Fibroblast of villous mesenchyme (primary cell): ENCODE measurements around the gene GBA3. TPM values are rescaled to one million over a fixed set of nuclear protein-coding genes. Genes with fewer than 3 reads are reported as not detected.

ENCODE experiments used
- DNase-seq: peaks from one replicate; pipeline ENCODE4 v3.0.0-alpha.2; 2010; ENCODE audit warnings: low read depth
- H3K4me3 ChIP-seq: 2 replicates; pipeline ENCODE4 v1.5.1; 2011; ENCODE audit warnings: low read depth, mild to moderate bottlenecking, low read length
- total RNA-seq: library from RNA; depleted of rRNA; stranded (reverse); fragments of >200 nt; gene quantifications from 2 replicates; pipeline ENCODE4 v1.2.3, GENCODE V29; 2012
- TF ChIP-seq, protein P1 (sequence below): IDR thresholded peaks from 2 replicates; pipeline ENCODE4 v1.5.1; 2012; ENCODE audit warnings: low read depth, mild to moderate bottlenecking, low read length; ENCODE audit not compliant: insufficient read depth

GBA3 gene
- total RNA-seq, 1 donor = not detected

DNA sequence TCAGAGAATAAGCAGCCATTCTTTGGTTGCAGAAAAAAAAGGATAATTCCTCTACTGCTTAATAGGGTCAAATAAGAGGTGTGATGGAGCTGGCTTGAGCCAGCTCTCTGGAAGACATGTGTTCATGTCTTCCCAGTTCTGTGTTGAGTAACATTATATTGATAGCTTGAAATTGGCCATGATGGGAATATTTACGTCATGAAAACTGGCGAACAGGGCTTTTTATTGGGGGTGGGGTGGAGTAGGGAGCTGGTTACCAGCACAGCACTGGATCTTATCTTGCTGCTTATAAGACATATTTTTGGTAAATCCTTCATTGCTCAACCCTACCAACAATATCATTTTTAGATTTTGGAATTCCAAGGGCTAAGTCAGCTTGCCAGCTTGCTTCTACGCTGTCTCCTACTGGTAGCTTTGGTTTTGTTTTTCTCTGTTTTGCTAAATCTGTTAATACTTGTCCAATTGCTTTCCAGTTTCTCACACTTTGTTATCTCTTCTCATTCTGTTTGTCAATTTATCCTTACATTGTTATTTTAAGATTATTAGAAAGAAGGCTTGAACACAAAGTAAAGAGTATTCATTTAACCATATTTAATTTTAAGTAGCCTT is 25.3 kb upstream of the GBA3 start:
- no peak overlapping the region for H3K4me3 ChIP-seq
- TF ChIP-seq, protein P1, sequence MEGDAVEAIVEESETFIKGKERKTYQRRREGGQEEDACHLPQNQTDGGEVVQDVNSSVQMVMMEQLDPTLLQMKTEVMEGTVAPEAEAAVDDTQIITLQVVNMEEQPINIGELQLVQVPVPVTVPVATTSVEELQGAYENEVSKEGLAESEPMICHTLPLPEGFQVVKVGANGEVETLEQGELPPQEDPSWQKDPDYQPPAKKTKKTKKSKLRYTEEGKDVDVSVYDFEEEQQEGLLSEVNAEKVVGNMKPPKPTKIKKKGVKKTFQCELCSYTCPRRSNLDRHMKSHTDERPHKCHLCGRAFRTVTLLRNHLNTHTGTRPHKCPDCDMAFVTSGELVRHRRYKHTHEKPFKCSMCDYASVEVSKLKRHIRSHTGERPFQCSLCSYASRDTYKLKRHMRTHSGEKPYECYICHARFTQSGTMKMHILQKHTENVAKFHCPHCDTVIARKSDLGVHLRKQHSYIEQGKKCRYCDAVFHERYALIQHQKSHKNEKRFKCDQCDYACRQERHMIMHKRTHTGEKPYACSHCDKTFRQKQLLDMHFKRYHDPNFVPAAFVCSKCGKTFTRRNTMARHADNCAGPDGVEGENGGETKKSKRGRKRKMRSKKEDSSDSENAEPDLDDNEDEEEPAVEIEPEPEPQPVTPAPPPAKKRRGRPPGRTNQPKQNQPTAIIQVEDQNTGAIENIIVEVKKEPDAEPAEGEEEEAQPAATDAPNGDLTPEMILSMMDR = no peak
- DNase-seq = peak; percentile 5

DNA sequence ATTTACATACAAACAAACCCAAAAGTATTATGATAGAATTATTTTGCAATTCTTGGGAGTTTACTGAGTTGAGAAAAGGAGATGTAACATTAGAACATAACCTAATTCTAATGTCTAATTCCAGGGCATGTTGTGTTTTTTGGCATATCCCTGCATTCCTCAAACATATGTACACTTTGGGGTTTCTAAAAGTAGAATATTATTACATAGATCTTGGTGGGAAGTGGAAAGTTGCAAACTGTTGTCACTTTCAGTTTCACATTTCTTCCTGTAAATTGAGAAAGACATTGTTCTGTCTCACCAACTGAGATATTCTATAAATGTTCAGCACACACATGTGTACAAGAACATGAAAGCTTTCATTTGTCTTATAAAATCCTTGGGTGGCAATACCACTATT is 24.4 kb upstream of the GBA3 start:
- DNase-seq = peak; percentile 24
- TF ChIP-seq, protein P1 = no peak
- H3K4me3 ChIP-seq = no peak overlapping the region

DNA sequence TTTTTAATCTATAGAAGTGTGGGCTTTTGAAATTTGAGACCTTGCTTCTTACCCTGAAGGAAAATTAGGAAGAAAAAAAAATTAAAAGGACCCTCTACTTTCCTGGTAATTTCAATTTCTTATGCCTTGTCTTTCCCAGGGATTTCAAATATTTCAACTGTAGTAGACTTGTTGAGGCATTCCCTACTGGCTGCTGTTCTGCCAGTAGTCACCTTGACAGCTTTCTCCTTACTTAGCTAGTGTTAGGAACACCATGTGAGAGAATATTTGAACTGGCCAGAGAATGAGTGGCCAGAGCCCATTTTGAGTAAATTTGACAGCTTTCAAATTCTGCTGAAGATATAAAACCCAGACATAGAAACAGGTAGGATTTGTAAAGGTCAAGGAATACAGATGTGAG is 24.0 kb upstream of the GBA3 start:
- DNase-seq = no peak
- H3K4me3 ChIP-seq = no peak overlapping the region
- TF ChIP-seq, protein P1 = no peak

DNA sequence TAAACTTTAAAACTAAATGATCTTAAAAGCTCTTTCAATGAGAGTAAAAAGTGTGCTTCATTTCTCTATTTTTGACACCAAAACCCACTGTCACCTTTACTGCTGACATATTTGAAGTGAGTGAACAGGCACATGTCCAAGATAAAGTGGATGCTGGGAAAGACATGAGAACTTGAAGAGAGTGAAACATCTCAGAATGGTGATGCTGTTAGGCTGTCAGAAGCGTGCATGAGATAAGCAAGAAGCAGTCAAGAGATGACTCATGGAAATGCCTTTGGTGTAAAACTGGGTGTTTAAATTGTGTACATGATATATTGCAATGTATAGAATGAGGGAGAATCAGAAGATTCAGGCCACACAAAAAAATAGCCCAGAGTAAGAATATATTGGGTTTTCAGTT is 21.8 kb upstream of the GBA3 start:
- H3K4me3 ChIP-seq = no peak overlapping the region
- TF ChIP-seq, protein P1 = no peak
- peak; percentile 3 for DNase-seq

DNA sequence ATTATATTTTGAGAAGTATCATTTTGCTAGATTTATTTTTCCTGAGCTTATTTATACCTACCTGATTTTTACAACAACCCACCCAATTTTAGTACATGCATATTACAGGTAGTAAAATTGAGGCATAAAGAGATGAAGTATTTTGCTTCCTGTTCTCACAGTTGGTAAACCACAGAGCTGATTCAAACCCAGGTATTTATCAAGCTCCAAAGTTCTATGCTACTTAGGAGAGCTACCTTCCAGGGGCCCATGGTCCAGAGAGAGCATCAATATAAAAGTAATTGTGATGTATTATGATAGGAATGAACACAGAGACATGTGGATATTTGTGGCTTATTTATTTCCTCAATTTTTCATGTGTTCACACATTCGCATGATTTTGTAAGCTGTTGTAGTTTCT is 20.2 kb upstream of the GBA3 start:
- TF ChIP-seq, protein P1 = no peak
- no peak for DNase-seq
- H3K4me3 ChIP-seq = no peak overlapping the region

DNA sequence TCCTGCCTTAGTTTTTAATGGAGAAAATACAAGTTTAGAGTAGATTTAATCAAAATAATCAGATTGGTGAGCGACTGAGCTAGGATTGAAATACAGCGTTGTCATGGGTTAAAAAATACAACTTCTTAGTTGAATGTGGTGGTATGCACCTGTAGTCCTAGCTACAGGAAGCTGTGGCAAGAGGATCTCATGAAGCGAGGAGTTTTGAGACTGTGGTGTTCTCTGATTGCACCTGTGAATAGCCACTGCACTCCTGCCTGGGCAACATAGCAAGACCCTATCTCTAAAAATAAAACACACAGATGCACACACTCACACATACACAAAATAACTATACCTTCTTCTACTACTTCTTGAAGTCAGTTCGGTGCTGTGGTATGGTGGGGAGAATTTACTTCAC is 19.8 kb upstream of the GBA3 start:
- TF ChIP-seq, protein P1 = no peak
- H3K4me3 ChIP-seq = no peak overlapping the region
- DNase-seq = no peak

DNA sequence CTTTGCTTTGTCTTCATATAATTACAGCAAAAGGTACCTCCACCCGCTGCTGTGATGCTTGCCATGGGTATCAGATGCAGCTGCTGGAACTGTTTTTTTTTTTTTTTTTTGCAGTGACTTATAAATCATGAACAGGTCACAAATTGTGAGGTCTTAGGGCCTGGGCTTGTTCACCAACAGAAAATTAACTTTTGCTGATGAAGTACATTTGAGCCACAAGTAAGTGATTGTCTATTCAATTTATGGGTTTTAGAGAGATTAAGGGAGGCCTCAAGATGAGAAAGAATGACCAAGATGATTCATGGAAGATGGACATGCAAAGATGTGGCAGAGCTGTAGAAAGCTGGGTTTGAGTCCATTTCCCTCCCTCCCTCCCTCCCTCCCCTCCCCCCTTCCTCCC is 18.0 kb upstream of the GBA3 start:
- no peak for DNase-seq
- TF ChIP-seq, protein P1 = no peak

More for the DNA sequence above, 18.0 kb upstream of the GBA3 start:
- no peak overlapping the region for H3K4me3 ChIP-seq
